ENCODE measurements around the gene DDX25.

DDX25 gene

DNA sequence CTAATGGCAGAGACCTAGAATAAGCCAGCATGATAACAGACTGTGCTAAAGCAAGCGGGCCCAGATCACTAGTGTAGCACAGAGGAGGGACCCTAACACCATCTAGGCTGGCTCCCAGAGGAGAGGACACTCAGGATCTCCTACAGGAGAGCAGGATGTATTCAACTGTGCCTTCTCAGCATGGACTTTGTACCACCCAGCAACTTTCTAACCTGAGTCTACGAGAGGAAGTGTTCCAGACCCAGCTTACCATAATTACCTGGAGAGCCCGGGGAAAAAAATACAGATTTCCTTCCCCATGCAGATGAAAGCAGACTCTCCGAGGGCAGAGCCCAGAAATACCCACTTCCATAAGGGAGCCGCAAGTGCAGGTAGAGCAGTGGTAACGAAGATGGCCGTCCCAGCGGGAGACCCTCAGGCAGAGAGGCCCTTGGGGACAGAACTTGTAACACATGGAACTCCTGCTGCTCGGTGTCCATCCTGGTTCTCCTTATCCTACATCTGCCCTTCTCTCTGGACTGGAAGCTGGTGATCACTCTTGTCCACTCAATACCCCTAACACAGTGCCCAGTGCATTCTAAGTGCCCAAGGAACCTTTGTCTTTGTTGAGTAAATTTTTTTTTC, 20.2 kb downstream of the DDX25 start:
- no peak overlapping the region for H3K9ac ChIP-seq (ENCODE audit: low read depth in 1 of 2, low read length in 2 of 2)
- no peaks in the 10 kb centered on the region for H3K9me3 ChIP-seq (ENCODE audit: control insufficient read depth in 2 of 2, low read length in 2 of 2)
- H3K27me3 ChIP-seq (ENCODE audit: control insufficient read depth in 2 of 2, insufficient read depth in 2 of 2, low read length in 2 of 2): peaks cover 5% of the 10 kb centered on the region in 2 donors
- H3K27ac ChIP-seq (ENCODE audit: low read depth in 2 of 2, low read length in 2 of 2): no peak overlapping the region
- H3K36me3 ChIP-seq (ENCODE audit: control insufficient read depth in 2 of 2, insufficient read depth in 2 of 2, low read length in 2 of 2): no peaks in the 10 kb centered on the region
- peaks cover 2 to 20% of the 10 kb centered on the region in 2 donors for H3K4me1 ChIP-seq (ENCODE audit: control insufficient read depth in 2 of 2, insufficient read depth in 2 of 2, low read length in 2 of 2)
- no peak overlapping the region for H3K4me3 ChIP-seq (ENCODE audit: low read length in 2 of 2)

DNA sequence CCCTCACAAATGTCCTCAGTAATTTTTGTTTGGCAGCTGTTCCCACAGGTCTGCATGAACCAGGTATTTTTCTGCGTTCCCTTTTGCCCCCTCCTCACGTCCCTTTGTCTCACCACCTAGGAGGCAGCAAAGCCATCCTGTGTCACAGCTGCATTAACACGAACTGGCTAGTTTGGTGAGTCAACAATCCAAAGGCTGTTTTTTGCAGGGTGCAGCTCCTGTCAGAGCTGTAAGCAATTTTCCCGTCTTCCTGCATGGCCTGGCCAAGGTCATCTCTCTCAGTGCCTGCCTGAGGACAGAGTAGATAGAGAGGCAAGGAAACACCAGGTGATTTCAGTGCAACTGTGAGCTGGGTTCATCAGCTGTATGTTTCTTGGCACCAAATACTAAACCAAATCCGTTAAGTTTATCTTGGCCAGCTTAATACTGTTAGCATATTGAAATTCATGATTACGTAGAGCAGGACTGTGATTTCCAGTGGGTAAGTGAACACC, 21.0 kb downstream of the DDX25 start:
- H3K4me1 ChIP-seq (ENCODE audit: control insufficient read depth in 2 of 2, insufficient read depth in 2 of 2, low read length in 2 of 2): peaks cover 2 to 20% of the 10 kb centered on the region in 2 donors
- no peak overlapping the region for H3K9ac ChIP-seq (ENCODE audit: low read depth in 1 of 2, low read length in 2 of 2)
- H3K4me3 ChIP-seq (ENCODE audit: low read length in 2 of 2): no peak overlapping the region
- H3K27ac ChIP-seq (ENCODE audit: low read depth in 2 of 2, low read length in 2 of 2): no peak overlapping the region
- no peaks in the 10 kb centered on the region for H3K9me3 ChIP-seq (ENCODE audit: control insufficient read depth in 2 of 2, low read length in 2 of 2)
- peaks cover 6 to 7% of the 10 kb centered on the region in 2 donors for H3K27me3 ChIP-seq (ENCODE audit: control insufficient read depth in 2 of 2, insufficient read depth in 2 of 2, low read length in 2 of 2)
- no peaks in the 10 kb centered on the region for H3K36me3 ChIP-seq (ENCODE audit: control insufficient read depth in 2 of 2, insufficient read depth in 2 of 2, low read length in 2 of 2)

DNA sequence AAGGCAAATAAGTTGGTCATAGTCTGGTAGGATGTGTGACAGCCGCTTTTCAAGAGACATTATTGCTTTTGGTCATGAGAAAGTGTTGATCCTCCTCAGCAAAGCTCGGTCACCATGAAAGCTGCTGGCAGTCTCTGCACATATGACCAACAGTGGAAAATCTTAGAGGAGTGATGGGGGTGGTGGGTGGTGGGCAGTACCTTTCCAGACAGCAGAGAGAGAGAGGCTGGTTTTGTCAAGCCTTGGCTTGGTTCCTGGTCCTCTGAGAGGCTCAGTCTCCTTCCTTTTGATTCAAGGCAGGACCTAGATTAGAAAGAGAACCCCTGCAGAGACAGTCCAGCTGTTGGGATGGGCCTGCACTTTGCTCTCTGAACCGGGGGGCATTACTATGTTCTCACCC, 21.5 kb downstream of the DDX25 start:
- peaks cover 2 to 16% of the 10 kb centered on the region in 2 donors for H3K4me1 ChIP-seq (ENCODE audit: control insufficient read depth in 2 of 2, insufficient read depth in 2 of 2, low read length in 2 of 2)
- no peak overlapping the region for H3K27ac ChIP-seq (ENCODE audit: low read depth in 2 of 2, low read length in 2 of 2)
- H3K36me3 ChIP-seq (ENCODE audit: control insufficient read depth in 2 of 2, insufficient read depth in 2 of 2, low read length in 2 of 2): no peaks in the 10 kb centered on the region
- no peak overlapping the region for H3K4me3 ChIP-seq (ENCODE audit: low read length in 2 of 2)
- no peaks in the 10 kb centered on the region for H3K9me3 ChIP-seq (ENCODE audit: control insufficient read depth in 2 of 2, low read length in 2 of 2)
- H3K9ac ChIP-seq (ENCODE audit: low read depth in 1 of 2, low read length in 2 of 2): no peak overlapping the region
- H3K27me3 ChIP-seq (ENCODE audit: control insufficient read depth in 2 of 2, insufficient read depth in 2 of 2, low read length in 2 of 2): peaks cover 6 to 7% of the 10 kb centered on the region in 2 donors

DNA sequence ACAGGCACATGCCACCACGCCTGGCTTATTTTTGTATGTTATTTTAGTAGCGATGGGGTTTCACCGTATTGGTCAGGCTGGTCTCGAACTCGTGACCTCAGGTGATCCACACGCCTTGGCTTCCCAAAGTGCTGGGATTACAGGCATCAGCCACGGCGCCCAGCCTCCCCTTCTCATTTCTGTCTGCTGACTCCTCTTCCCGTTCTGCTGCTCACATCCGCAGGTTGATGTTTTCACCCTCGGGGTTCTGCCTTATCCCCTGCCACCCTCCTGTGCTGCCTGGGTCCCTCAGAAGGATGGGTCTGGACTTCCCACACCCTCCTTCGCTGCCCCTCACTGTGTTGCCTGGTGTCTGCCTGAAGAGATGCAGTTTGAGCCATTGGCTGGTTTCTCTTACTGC, 22.4 kb downstream of the DDX25 start:
- H3K9me3 ChIP-seq (ENCODE audit: control insufficient read depth in 2 of 2, low read length in 2 of 2): no peaks in the 10 kb centered on the region

DNA sequence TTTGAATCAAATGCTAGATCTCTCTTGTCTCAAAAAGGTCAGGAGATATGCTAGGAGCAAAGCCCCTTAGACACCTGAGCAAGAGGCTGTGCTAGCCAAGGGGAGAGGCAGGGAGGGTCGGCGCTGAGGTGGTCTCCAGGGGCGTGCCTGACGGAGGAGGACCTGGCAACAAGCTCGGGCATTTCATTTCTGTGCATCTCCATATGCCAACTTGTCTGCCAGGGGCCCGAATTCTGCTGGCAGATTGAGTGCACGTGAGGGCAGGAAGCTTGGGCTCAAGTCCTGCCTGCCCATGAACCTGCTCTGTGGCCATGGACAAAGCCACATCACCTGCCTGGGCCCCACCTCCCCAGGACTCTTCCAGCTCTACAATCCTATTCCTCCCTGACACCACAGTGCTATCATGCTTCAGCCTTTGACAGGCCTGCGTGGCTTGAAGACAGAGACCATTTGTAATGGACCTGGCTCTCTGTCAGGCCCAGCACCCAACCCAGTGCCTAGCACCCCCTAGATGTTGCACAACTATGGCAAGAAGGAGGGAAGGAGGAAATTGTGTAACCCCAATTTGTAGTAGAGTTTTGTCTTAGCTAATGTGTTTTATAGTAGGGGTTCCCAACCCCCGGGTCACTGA, 25.3 kb downstream of the DDX25 start:
- Histone ChIP-seq H3K9me3 (ENCODE audit: control insufficient read depth in 2 of 2, low read length in 2 of 2) (no peaks in the 10 kb centered on the region), H3K27ac (ENCODE audit: low read depth in 2 of 2, low read length in 2 of 2) (no peak overlapping the region), H3K9ac (ENCODE audit: low read depth in 1 of 2, low read length in 2 of 2) (no peak overlapping the region), H3K27me3 (ENCODE audit: control insufficient read depth in 2 of 2, insufficient read depth in 2 of 2, low read length in 2 of 2) (peaks cover 6 to 7% of the 10 kb centered on the region in 2 donors), H3K36me3 (ENCODE audit: control insufficient read depth in 2 of 2, insufficient read depth in 2 of 2, low read length in 2 of 2) (no peaks in the 10 kb centered on the region), H3K4me3 (ENCODE audit: low read length in 2 of 2) (no peak overlapping the region), H3K4me1 (ENCODE audit: control insufficient read depth in 2 of 2, insufficient read depth in 2 of 2, low read length in 2 of 2) (peaks cover under 1 to 12% of the 10 kb centered on the region in 2 donors)

More for the DNA sequence above, 22.4 kb downstream of the DDX25 start:
- H3K4me1 ChIP-seq (ENCODE audit: control insufficient read depth in 2 of 2, insufficient read depth in 2 of 2, low read length in 2 of 2): peaks cover 2 to 16% of the 10 kb centered on the region in 2 donors
- H3K36me3 ChIP-seq (ENCODE audit: control insufficient read depth in 2 of 2, insufficient read depth in 2 of 2, low read length in 2 of 2): no peaks in the 10 kb centered on the region
- H3K27ac ChIP-seq (ENCODE audit: low read depth in 2 of 2, low read length in 2 of 2): no peak overlapping the region
- no peak overlapping the region for H3K4me3 ChIP-seq (ENCODE audit: low read length in 2 of 2)
- no peak overlapping the region for H3K9ac ChIP-seq (ENCODE audit: low read depth in 1 of 2, low read length in 2 of 2)
- peaks cover 6 to 7% of the 10 kb centered on the region in 2 donors for H3K27me3 ChIP-seq (ENCODE audit: control insufficient read depth in 2 of 2, insufficient read depth in 2 of 2, low read length in 2 of 2)

DNA sequence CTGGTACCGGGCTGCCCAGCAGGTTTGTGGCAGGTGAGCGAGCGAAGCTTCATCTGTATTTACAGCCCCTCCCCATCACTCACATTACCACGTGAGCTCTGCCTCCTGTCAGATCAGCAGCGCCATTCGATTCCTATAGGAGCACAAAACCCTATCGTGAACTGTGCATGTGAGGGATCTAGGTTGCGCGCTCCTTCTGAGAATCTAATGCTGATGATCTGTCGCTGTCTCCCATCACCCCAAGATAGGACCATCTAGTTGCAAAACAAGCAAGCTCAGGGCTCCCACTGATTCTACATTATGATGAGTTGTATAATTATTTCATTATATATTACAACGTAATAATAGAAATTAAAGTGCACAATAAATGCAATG, 25.8 kb downstream of the DDX25 start:
- peaks cover 0 to 7% of the 10 kb centered on the region in 2 donors for H3K4me1 ChIP-seq (ENCODE audit: control insufficient read depth in 2 of 2, insufficient read depth in 2 of 2, low read length in 2 of 2)
- H3K27ac ChIP-seq (ENCODE audit: low read depth in 2 of 2, low read length in 2 of 2): no peak overlapping the region
- no peaks in the 10 kb centered on the region for H3K36me3 ChIP-seq (ENCODE audit: control insufficient read depth in 2 of 2, insufficient read depth in 2 of 2, low read length in 2 of 2)
- H3K4me3 ChIP-seq (ENCODE audit: low read length in 2 of 2): no peak overlapping the region
- no peaks in the 10 kb centered on the region for H3K9me3 ChIP-seq (ENCODE audit: control insufficient read depth in 2 of 2, low read length in 2 of 2)
- H3K27me3 ChIP-seq (ENCODE audit: control insufficient read depth in 2 of 2, insufficient read depth in 2 of 2, low read length in 2 of 2): peaks cover 6 to 7% of the 10 kb centered on the region in 2 donors
- H3K9ac ChIP-seq (ENCODE audit: low read depth in 1 of 2, low read length in 2 of 2): no peak overlapping the region

DNA sequence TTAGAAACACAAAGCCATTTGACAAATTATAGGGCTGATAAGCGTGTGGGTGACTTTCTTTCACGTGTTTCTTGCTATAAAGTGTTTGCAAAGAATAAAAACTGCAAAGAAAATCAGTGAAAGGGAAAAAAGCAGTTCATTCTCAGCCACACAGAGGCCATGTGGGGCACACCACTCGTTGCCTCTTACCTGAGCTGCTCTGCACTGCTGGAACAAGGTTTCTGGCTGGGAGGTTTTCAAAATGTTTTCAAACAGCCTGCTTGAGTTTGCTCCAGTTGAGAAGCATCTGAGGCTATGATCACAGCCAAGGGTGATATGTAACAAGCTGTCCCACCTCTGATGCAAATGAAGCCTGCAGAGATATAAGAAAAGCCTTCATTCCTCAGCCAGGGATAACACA, 26.8 kb downstream of the DDX25 start:
- no peak overlapping the region for H3K27ac ChIP-seq (ENCODE audit: low read depth in 2 of 2, low read length in 2 of 2)
- H3K4me3 ChIP-seq (ENCODE audit: low read length in 2 of 2): no peak overlapping the region
- H3K4me1 ChIP-seq (ENCODE audit: control insufficient read depth in 2 of 2, insufficient read depth in 2 of 2, low read length in 2 of 2): no peaks in the 10 kb centered on the region
- H3K9me3 ChIP-seq (ENCODE audit: control insufficient read depth in 2 of 2, low read length in 2 of 2): no peaks in the 10 kb centered on the region
- peaks cover 5 to 6% of the 10 kb centered on the region in 2 donors for H3K27me3 ChIP-seq (ENCODE audit: control insufficient read depth in 2 of 2, insufficient read depth in 2 of 2, low read length in 2 of 2)
- H3K36me3 ChIP-seq (ENCODE audit: control insufficient read depth in 2 of 2, insufficient read depth in 2 of 2, low read length in 2 of 2): no peaks in the 10 kb centered on the region
- no peak overlapping the region for H3K9ac ChIP-seq (ENCODE audit: low read depth in 1 of 2, low read length in 2 of 2)

DNA sequence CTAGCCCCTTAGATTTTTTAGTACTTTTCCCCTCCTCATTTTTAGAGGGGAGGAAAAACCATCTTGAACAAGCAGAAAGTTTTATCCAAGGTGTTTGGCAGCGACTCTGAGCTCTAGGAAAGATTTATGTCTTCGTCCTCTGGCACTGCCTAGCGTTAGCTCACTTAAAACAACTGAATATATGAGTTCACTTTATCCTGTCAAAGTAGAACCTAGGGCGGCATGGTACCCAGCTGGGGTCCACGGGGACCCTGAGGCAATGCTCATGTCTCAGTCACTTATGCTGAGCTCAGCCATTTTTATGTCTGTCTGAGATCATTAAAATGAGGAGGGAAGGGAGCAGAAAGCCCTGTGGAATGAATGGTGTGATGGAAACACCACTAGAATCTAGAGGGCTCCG, 27.4 kb downstream of the DDX25 start:
- Histone ChIP-seq H3K4me3 (ENCODE audit: low read length in 2 of 2) (no peak overlapping the region), H3K27ac (ENCODE audit: low read depth in 2 of 2, low read length in 2 of 2) (no peak overlapping the region), H3K4me1 (ENCODE audit: control insufficient read depth in 2 of 2, insufficient read depth in 2 of 2, low read length in 2 of 2) (no peaks in the 10 kb centered on the region), H3K27me3 (ENCODE audit: control insufficient read depth in 2 of 2, insufficient read depth in 2 of 2, low read length in 2 of 2) (peaks cover 5 to 6% of the 10 kb centered on the region in 2 donors), H3K9me3 (ENCODE audit: control insufficient read depth in 2 of 2, low read length in 2 of 2) (no peaks in the 10 kb centered on the region), H3K36me3 (ENCODE audit: control insufficient read depth in 2 of 2, insufficient read depth in 2 of 2, low read length in 2 of 2) (no peaks in the 10 kb centered on the region), H3K9ac (ENCODE audit: low read depth in 1 of 2, low read length in 2 of 2) (no peak overlapping the region)

DNA sequence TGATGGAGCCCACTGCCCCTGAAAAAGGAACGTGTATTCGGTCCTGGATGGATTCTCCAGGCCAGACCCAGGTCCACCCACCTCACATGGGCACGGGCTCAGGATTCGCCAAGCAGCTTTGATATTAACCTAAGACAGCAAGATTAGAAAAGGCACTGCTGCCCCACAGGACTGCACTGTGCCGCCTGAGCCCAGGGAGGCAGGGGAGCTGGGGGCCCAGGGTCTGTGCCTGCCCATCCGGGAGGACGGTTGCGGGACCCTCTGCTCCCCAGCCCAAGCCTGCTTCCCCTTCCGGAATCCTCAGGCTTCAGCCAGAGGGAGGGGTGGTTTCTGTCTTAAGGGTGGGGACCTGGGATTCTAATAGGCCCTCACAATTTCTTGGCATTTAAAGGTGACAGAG, 28.0 kb downstream of the DDX25 start:
- H3K9me3 ChIP-seq (ENCODE audit: control insufficient read depth in 2 of 2, low read length in 2 of 2): no peaks in the 10 kb centered on the region
- H3K27ac ChIP-seq (ENCODE audit: low read depth in 2 of 2, low read length in 2 of 2): no peak overlapping the region
- H3K36me3 ChIP-seq (ENCODE audit: control insufficient read depth in 2 of 2, insufficient read depth in 2 of 2, low read length in 2 of 2): no peaks in the 10 kb centered on the region
- no peak overlapping the region for H3K9ac ChIP-seq (ENCODE audit: low read depth in 1 of 2, low read length in 2 of 2)
- H3K4me1 ChIP-seq (ENCODE audit: control insufficient read depth in 2 of 2, insufficient read depth in 2 of 2, low read length in 2 of 2): no peaks in the 10 kb centered on the region
- peaks cover 3 to 4% of the 10 kb centered on the region in 2 donors for H3K27me3 ChIP-seq (ENCODE audit: control insufficient read depth in 2 of 2, insufficient read depth in 2 of 2, low read length in 2 of 2)
- no peak overlapping the region for H3K4me3 ChIP-seq (ENCODE audit: low read length in 2 of 2)

DNA sequence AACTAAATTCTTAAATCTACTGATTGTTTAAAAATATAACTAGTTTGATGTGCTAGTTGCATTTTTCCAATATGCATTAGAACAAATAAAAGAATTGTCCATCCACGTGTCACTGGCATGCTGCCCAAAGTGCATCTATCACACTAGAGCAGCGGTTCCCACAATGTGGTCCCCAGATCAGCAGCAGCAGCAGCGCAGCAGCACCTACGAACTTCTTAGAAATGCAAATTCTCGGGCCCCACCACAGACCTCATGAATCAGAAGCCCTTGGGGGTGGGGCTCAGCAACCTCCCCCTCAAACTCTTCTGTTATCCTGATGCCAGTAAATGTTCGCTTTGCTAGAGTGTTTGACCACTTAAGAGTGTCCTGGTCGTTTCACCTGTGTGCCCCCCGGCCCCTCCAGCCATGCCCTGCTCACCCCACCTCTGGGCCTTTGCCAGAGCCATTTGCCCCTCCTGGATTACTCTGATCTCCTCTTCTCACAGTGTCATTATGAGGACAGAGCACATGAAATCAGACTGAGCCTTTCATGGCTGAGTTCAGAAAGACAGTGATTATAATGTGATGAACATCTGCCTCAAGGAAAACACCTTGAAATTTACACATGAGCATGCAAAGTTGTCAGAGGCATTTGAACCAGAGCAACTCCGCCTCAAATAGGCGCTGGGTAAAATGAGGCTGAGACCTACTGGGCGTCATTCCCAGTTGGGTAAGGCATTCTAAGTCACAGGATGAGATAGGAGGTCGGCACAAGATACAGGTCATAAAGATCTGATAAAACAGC, 28.9 kb downstream of the DDX25 start:
- H3K27ac ChIP-seq (ENCODE audit: low read depth in 2 of 2, low read length in 2 of 2): no peak overlapping the region
- peaks cover 3 to 4% of the 10 kb centered on the region in 2 donors for H3K27me3 ChIP-seq (ENCODE audit: control insufficient read depth in 2 of 2, insufficient read depth in 2 of 2, low read length in 2 of 2)
- no peaks in the 10 kb centered on the region for H3K36me3 ChIP-seq (ENCODE audit: control insufficient read depth in 2 of 2, insufficient read depth in 2 of 2, low read length in 2 of 2)
- H3K9me3 ChIP-seq (ENCODE audit: control insufficient read depth in 2 of 2, low read length in 2 of 2): no peaks in the 10 kb centered on the region
- no peaks in the 10 kb centered on the region for H3K4me1 ChIP-seq (ENCODE audit: control insufficient read depth in 2 of 2, insufficient read depth in 2 of 2, low read length in 2 of 2)
- H3K4me3 ChIP-seq (ENCODE audit: low read length in 2 of 2): no peak overlapping the region
- no peak overlapping the region for H3K9ac ChIP-seq (ENCODE audit: low read depth in 1 of 2, low read length in 2 of 2)

Measured in mucosa of rectum (tissue), 2 donors.